ENCODE results near the gene TBCC. TPM values are rescaled to one million over a fixed set of nuclear protein-coding genes. Genes with fewer than 3 reads are reported as not detected.
"Not testable (repeated sequence)": the region's sequence is repeated elsewhere in the genome, so short reads cannot be mapped to it uniquely, and the experiment has no call there.

TBCC gene
- total and polyA plus RNA-seq, 9 donors, result 14.1 to 18.7 (median 16.4) TPM

GRCh38 chr6:42735976-42736375 is 9.9 kb downstream of the TBCC start:
- no peaks in the 10 kb centered on the region for H3K27me3 ChIP-seq
- WGBS, 3 donors, result 90 to 92% (median 91%) methylated on average over 3 of the region's 3 CpGs
- H3K4me1 ChIP-seq (ENCODE audit: insufficient read depth), result no peaks in the 10 kb centered on the region
- TF ChIP-seq EP300 (IDR thresholded peaks at IDR 0.05) (no peak), POLR2A (IDR thresholded peaks at IDR 0.05) (no peak)
- no peaks in the 10 kb centered on the region for H3K36me3 ChIP-seq
- H3K4me3 ChIP-seq, result no peak overlapping the region
- H3K9me3 ChIP-seq, result no peaks in the 10 kb centered on the region
- no peak overlapping the region for H3K27ac ChIP-seq
- intact Hi-C loops (cut with DNase I), result no loop called here
- no peak for DNase-seq

GRCh38 chr6:42733867-42734481 is 11.9 kb downstream of the TBCC start:
- WGBS, 3 donors, result 45 to 51% (median 47%) methylated on average over 13 of the region's 13 CpGs
- H3K27ac ChIP-seq; H3K4me1 ChIP-seq (ENCODE audit: insufficient read depth); H3K4me3 ChIP-seq; H3K36me3 ChIP-seq; H3K9me3 ChIP-seq; intact Hi-C loops (cut with DNase I); H3K27me3 ChIP-seq; DNase-seq: not testable (repeated sequence)

- intact Hi-C loops (cut with DNase I), result loop anchor here in 3 of 4 donors (5.0 to 10.0 kb wide), 4 partner anchors 62 to 148 kb away; partner anchors contain the start of gene RPL7L1 (in 2 of the 3)
- 30 to 53% (median 49%) methylated on average over 2 of the region's 3 CpGs for WGBS, 3 donors
- TF ChIP-seq EP300 (IDR thresholded peaks at IDR 0.05) (no peak), POLR2A (IDR thresholded peaks at IDR 0.05) (no peak)
- TF ChIP-seq, protein P1, sequence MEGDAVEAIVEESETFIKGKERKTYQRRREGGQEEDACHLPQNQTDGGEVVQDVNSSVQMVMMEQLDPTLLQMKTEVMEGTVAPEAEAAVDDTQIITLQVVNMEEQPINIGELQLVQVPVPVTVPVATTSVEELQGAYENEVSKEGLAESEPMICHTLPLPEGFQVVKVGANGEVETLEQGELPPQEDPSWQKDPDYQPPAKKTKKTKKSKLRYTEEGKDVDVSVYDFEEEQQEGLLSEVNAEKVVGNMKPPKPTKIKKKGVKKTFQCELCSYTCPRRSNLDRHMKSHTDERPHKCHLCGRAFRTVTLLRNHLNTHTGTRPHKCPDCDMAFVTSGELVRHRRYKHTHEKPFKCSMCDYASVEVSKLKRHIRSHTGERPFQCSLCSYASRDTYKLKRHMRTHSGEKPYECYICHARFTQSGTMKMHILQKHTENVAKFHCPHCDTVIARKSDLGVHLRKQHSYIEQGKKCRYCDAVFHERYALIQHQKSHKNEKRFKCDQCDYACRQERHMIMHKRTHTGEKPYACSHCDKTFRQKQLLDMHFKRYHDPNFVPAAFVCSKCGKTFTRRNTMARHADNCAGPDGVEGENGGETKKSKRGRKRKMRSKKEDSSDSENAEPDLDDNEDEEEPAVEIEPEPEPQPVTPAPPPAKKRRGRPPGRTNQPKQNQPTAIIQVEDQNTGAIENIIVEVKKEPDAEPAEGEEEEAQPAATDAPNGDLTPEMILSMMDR (IDR thresholded peaks at IDR 0.05), result no peak
Observed at GRCh38 chr6:42729731-42730130, 16.2 kb downstream of the TBCC start.

GRCh38 chr6:42727627-42728026 is 18.3 kb downstream of the TBCC start:
- Histone ChIP-seq H3K27me3 (no peaks in the 10 kb centered on the region), H3K4me1 (ENCODE audit: insufficient read depth) (peaks cover 5% of the 10 kb centered on the region), H3K9me3 (no peaks in the 10 kb centered on the region), H3K4me3 (peak overlapping the region; percentile 43), H3K27ac (peak overlapping the region; percentile 26 to 85), H3K36me3 (no peaks in the 10 kb centered on the region)
- WGBS, 3 donors, result 39 to 82% (median 78%) methylated on average over 22 of the region's 22 CpGs
- TF ChIP-seq EP300 (IDR thresholded peaks at IDR 0.05), result no peak
- TF ChIP-seq, protein P1 (IDR thresholded peaks at IDR 0.05), result no peak
- no peak for TF ChIP-seq POLR2A (IDR thresholded peaks at IDR 0.05)
- intact Hi-C loops (cut with DNase I), result loop anchor here in 3 of 4 donors (5.0 to 10.0 kb wide), 4 partner anchors 60 to 150 kb away; partner anchors contain the start of gene RPL7L1 (in 2 of the 3)
- peak in 3 of 5 donors; percentile 29 to 57 (median 51) for DNase-seq

More at GRCh38 chr6:42729731-42730130, 16.2 kb downstream of the TBCC start:
- H3K4me3 ChIP-seq, result no peak overlapping the region
- no peaks in the 10 kb centered on the region for H3K9me3 ChIP-seq
- DNase-seq, result no peak
- H3K27me3 ChIP-seq, result no peaks in the 10 kb centered on the region
- peaks cover 5% of the 10 kb centered on the region for H3K4me1 ChIP-seq (ENCODE audit: insufficient read depth)
- H3K27ac ChIP-seq, result no peak overlapping the region
- H3K36me3 ChIP-seq, result no peaks in the 10 kb centered on the region

DNA sequence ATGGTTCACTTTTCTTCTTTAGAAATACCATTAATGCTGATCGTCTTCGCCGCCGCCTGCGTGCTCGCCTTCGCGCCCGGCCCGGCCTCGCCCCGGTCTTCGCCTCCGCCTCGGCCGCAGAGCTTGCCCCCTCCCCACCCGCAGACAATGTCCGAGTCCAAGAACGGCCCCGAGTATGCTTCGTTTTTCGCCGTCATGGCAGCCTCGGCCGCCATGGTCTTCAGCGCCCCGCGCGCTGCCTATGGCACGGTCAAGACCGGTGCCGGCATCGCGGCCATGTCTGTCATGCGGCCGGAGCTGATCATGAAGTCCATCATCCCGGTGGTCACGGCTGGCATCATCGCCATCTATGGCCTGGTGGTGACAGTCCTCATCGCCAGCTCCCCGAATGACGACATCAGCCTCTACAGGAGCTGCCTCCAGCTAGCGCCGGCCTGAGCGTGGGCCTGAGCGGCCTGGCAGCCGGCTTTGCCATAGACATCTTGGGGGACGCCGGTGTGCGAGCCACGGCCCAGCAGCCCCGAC is 18.8 kb downstream of the TBCC start:
- Histone ChIP-seq H3K9me3 (no peaks in the 10 kb centered on the region), H3K27me3 (no peaks in the 10 kb centered on the region), H3K27ac (peak overlapping the region; percentile 26 to 85), H3K4me3 (peak overlapping the region; percentile 43), H3K36me3 (no peaks in the 10 kb centered on the region), H3K4me1 (ENCODE audit: insufficient read depth) (peaks cover 5% of the 10 kb centered on the region)
- no peak for TF ChIP-seq EP300 (IDR thresholded peaks at IDR 0.05)
- peak; percentile 39 to 65 (median 51) for DNase-seq
- 13 to 36% (median 15%) methylated on average over 48 to 52 of the region's 52 CpGs for WGBS, 3 donors
- intact Hi-C loops (cut with DNase I), result loop anchor here in 3 of 4 donors (5.0 to 10.0 kb wide), 4 partner anchors 60 to 150 kb away; partner anchors contain the start of gene RPL7L1 (in 2 of the 3)
